GM12874 (cell line): Measurements from ENCODE around the gene TMEM129.

Source experiments
- TF ChIP-seq, protein P1 (sequence below): IDR thresholded peaks from 2 replicates; pipeline ENCODE4 v1.5.1; 2011; ENCODE audit warnings: low read depth, mild to moderate bottlenecking, control low read depth, low read length, moderate library complexity; ENCODE audit not compliant: insufficient read depth

TMEM129 gene

DNA sequence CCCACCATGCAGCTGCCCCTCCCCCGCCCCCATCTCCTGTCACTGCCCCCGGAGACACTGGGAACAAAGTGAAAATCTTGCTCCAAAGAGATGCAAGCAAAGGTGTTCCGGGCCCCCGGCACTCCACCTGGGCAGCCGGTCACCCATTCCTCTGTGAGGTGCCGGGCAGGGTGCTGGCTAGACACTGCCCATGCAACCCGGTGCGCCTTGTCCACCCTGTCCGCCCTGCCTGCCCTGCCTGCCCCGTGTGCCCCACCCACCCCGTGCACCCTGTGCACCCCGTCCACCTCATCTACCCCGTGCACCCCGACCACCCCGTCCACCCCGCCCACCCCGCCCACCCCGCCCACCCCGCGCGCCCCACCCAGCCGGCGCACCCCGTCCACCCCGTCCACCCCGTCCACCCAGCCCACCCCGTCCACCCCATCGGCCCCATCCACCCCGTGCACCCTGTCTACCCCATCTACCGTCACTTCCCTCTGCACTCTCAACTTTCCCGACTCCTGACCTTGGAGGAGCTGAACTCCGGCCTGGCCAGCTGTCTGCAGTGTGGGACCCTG, 40.1 kb upstream of the TMEM129 start:
- TF ChIP-seq, protein P1, sequence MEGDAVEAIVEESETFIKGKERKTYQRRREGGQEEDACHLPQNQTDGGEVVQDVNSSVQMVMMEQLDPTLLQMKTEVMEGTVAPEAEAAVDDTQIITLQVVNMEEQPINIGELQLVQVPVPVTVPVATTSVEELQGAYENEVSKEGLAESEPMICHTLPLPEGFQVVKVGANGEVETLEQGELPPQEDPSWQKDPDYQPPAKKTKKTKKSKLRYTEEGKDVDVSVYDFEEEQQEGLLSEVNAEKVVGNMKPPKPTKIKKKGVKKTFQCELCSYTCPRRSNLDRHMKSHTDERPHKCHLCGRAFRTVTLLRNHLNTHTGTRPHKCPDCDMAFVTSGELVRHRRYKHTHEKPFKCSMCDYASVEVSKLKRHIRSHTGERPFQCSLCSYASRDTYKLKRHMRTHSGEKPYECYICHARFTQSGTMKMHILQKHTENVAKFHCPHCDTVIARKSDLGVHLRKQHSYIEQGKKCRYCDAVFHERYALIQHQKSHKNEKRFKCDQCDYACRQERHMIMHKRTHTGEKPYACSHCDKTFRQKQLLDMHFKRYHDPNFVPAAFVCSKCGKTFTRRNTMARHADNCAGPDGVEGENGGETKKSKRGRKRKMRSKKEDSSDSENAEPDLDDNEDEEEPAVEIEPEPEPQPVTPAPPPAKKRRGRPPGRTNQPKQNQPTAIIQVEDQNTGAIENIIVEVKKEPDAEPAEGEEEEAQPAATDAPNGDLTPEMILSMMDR = no peak

DNA sequence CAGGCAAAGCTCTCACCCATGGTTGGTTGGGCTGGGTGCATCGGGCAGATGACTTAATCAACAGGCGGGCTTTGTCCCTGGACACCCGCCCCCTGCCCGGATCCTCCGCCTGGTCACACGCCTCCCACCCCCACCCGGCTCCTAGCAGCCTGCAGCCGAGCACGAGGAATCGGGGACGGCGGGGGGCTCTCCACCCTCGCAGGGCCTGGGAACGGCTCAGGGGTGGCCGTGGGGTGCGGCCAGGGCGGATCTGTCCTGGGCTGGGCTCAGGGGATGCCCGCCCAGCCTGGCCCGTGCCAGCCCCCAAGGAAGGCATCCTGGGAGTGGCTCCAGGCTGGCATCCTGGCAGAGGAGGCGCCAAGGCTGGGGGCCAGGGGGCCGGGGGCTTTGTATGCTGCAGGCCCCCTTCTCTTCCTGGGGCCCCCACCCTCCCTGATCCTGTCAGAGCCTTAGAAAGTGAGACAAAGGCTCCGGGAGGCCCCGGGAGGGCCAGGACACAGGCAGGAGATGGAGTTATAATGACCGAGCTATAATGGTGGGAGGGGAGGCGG, 39.5 kb upstream of the TMEM129 start:
- TF ChIP-seq, protein P1 = no peak

DNA sequence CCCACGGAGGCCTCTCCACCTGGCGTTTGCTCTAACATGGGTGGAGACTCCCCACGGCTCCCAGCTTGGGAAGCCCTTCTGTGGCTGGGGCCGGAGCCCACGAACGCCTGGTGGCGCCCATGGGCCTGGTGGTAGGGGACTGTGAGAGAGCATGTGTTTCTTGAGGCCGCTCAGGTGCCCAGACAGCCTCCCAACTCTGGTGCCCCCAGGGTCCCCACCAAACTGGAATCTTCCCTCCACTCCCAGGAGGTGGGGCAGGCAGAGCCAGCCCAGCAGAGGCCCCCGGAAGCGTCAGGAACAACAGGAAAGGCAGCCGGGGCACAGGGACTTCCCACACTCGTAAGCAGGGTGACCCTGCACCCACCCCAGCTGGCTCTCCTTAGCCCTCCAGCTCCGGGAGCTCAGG, 38.7 kb upstream of the TMEM129 start:
- TF ChIP-seq, protein P1 = no peak

DNA sequence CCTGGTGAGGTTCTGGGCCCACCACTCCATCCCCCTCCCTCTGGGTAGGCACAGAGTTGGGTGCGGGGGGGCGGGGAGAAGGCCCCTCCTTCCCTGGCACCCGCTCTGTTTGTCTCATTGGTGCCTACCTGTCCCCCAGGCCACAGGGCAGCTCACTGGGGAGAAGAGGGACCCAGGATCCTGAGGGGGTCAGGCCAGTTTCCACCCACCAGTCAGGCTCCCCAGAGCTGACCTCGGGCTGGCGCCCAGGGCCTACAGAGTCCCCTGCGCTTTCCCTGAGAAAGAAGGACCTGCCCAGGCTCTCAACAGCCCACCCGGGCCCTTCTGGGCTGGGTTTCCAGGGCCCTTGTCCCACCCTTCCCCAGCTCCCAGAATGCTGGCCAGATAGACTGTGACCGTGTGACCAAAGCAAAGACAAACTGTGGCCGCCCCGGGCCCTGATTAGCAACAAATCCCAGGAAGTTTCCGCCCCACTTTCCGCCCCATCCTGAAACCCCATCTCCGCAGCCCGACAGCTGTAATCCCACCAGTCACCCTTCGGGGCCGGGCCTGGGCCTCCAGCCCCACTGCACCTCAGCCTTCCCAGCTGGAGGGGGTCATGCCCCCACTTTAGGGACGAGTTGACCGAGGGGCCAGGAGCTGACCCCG, 38.2 kb upstream of the TMEM129 start:
- TF ChIP-seq, protein P1 = no peak

DNA sequence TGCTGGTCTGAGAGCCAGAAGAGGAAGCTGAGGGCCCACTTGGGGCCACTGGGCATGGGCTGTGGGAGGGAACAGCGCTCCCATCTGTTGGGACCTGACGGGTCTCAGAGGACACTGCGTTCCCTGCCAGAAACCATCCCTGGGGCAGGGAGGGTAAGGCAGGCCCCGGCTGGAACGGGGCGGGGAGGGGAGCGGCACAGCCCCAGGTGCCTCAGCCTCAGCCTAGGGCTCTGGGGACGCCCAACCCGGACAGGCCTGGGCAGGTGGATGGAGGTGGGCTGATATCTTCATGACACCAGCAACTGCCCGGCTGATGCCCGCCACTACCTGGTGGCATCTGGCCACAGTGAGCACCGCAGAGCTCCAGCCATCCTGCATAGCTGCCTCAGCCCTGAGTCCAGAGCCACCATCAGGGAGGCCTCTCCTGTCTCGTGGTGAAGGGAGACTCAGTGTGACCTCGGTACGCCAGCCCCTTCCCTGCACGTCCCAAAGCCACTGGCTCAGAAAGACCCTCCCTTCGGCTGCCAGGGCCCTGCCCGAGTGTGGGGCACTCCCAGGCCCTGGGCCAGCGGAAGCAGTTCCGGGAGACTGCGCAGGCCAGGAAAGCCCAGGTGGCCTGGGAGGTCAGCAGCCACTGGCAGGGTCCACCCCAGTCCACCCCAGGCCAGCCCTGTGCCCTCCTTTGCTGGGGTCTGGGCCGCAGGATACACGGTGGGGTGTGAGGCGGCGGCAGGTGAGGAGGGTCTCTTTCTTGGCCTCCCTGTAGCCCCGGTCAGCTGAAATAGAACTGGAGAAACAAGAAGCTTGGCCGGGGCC, 37.4 kb upstream of the TMEM129 start:
- TF ChIP-seq, protein P1 = no peak

DNA sequence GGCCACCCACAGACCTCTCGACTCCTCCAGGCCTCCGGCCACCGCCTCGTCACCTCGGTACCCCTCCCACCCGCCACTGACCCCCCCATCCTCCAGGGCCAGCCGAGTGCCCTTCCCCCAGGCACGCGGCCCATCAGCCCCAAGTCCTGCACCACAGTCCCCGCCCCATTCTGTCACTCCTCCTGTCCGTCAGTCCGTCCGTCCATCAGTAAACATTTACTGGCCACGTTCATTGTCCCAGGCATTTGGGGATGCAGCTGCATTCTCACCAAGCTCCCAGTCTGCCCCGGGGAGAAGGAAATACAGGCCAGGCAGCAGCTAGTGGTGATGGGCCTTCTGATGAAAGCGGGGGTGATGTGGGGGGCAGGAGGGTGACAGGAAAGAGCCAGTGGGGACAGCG, 36.7 kb upstream of the TMEM129 start:
- TF ChIP-seq, protein P1 = no peak
